DMS114 treated with DMSO at 0.1 percent for 48 hours (cell line): ENCODE measurements around the gene KLF3.
A peak's percentile ranks its signal among the peaks of the same experiment; 100 is the strongest.

Source experiments
- DNase-seq: peaks from one replicate; lab custom pipeline; 2025; ENCODE audit not compliant: unreplicated experiment; lab: John Stamatoyannopoulos, UW

KLF3 gene

GRCh38 chr4:38673130-38673978 lies 9.4 kb downstream of the KLF3 start:
- no peak for DNase-seq

GRCh38 chr4:38674258-38675144 lies 10.5 kb downstream of the KLF3 start:
- DNase-seq = no peak

- peak; percentile 55 for DNase-seq
Measured at GRCh38 chr4:38675146-38676121, 11.4 kb downstream of the KLF3 start.

DNA sequence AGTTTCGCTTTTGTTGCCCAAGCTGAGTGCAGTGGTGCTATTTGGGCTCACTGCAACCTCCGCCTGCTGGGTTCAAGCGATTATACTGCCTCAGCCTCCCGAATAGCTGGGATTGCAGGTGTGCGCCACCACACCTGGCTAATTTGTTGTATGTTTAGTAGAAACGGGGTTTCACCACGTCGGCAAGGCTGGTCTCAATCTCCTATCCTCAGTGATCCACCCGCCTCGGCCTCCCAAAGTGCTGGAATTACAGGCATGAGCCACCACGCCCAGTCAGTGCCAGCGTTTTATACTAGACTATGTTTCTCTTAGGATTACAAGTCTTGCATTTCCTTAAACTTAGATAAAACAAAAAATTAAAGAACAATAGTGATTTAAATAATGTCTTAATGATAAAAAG lies 13.0 kb downstream of the KLF3 start:
- DNase-seq = no peak

- no peak for DNase-seq
Measured at GRCh38 chr4:38677441-38677840, 13.4 kb downstream of the KLF3 start.

GRCh38 chr4:38678078-38678477 lies 14.1 kb downstream of the KLF3 start:
- DNase-seq = no peak

DNA sequence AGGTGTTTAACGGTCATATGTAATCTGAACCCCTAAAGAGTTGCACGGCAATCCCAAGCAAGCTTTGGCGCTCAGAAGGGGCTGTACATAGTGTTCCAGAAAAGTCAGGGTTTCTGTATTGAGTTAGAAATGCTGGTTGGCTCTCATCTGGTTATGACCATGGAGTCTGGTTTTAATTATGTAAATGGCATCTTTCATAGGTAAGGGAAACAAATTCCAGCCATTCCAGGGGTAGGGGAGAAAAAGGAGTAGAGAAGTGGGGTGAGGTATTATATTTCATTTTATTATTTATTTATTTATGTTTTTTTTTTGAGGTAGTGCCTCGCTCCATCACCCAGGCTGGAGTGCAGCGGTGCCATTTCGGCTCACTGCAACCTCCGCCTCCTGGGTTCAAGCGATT lies 15.9 kb downstream of the KLF3 start:
- DNase-seq = no peak

GRCh38 chr4:38681281-38681991 lies 17.4 kb downstream of the KLF3 start:
- no peak for DNase-seq

DNA sequence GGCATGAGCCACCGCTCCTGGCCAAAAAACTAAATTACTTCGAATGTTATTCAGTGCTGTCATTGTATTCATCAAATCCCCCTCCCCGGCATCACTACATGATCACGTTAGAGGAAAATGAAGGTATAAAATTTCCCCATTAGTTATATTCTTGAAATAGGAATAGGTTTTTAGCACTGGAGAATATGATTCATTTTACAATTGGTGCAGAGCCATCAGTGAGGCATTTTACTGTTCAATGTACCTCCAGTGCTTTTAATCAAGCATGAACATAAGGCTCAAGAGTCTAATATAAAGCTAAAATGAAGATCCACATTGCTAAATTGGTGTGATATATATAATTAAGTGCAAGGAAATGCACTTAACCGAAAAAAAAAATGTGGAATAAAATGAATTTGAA lies 18.3 kb downstream of the KLF3 start:
- DNase-seq = no peak

GRCh38 chr4:38683276-38683675 lies 19.3 kb downstream of the KLF3 start:
- no peak for DNase-seq

- DNase-seq = no peak
Measured at GRCh38 chr4:38684271-38684670, 20.3 kb downstream of the KLF3 start.

GRCh38 chr4:38684951-38685844 lies 21.2 kb downstream of the KLF3 start:
- no peak for DNase-seq

GRCh38 chr4:38686682-38687081 lies 22.7 kb downstream of the KLF3 start:
- no peak for DNase-seq

GRCh38 chr4:38687571-38688011 lies 23.6 kb downstream of the KLF3 start:
- DNase-seq = no peak

DNA sequence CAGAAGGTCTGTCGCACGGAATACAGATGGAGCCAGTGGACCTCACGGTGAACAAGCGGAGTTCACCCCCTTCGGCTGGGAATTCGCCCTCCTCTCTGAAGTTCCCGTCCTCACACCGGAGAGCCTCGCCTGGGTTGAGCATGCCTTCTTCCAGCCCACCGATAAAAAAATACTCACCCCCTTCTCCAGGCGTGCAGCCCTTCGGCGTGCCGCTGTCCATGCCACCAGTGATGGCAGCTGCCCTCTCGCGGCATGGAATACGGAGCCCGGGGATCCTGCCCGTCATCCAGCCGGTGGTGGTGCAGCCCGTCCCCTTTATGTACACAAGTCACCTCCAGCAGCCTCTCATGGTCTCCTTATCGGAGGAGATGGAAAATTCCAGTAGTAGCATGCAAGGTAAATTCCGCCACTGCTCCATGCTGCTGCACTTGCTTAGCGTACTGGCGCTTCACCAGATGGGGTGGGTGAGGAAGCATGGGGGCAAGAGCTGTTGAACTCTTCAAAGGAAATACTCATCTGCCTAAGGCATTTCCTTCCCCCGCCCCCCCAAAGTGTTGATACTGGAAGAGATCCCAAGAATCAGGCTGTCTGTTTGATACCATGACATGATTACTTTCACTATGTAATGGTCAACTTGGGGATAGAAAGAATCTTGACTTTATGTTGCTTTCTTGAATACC lies 24.8 kb downstream of the KLF3 start:
- DNase-seq = no peak

GRCh38 chr4:38691251-38692008 lies 27.4 kb downstream of the KLF3 start:
- DNase-seq = no peak

DNA sequence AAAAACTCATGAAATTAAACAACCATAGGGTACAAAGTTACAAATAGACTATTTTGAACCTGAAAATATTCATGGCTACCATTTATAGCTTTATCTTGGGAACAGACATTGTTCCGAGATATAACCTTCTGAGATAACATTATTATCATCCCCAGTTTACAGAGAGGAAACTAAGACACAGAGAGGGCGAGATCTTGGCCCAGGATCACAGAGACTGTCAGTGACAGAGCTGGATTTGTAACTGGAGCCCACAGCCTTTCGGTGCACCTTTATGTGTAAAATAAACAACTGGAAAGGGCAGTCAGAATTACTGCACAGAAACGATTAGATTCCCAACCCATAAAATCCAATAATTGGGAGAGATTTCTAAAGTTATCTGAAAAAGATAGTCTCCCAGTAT lies 28.4 kb downstream of the KLF3 start:
- no peak for DNase-seq

- DNase-seq = no peak
Measured at GRCh38 chr4:38693569-38693968, 29.6 kb downstream of the KLF3 start.
